ENCODE results near the gene WIPF2.

DNA sequence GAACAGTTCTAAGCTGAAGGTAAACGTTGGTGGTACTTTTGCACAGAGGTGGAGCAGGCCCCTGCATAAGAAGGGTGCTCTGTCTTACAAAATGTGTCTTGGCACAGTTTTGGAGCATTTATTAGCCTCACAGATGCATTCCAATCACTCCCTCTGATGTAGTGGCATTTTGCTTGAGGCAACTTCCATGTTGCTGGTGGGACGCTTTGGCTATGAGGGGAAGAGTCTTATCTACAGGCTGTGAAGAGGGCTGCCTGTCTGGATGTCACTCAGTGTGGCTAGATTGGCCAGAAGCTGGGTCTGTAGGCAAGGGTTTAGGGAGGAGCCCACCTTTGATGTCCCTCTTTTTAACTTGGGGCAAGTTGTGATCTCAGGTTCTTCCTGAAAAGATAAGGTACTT lies 87.3 kb downstream of the WIPF2 start:
- TF ChIP-seq CTCF (IDR thresholded peaks at IDR 0.05; ENCODE audit: low read depth, low read length), result no peak
- TF ChIP-seq MYC (IDR thresholded peaks at IDR 0.05; ENCODE audit: low read depth, low read length), result no peak
- TF ChIP-seq POLR2A (IDR thresholded peaks at IDR 0.05; ENCODE audit: extremely low read depth, insufficient read length), result no peak

Measured in NB4 (cell line).